Vagina (tissue), 2 donors: ENCODE data around the gene FETUB.

Experiments used
- CTCF ChIP-seq, 3 experiments: fragments of 450-650 bp in 2 of 3; fragments of 200-600 bp in 1 of 3; sonication (generic) in 1 of 3; IDR thresholded peaks; one replicate each; pipeline ENCODE4 v1.5.1; 2017 to 2019; ENCODE audit warnings: antibody characterized with exemption in 3 of 3, mild to moderate bottlenecking in 2 of 3, moderate library complexity in 2 of 3
- POLR2AphosphoS5 ChIP-seq, 2 donors: sonication (generic); formaldehyde crosslinking; IDR thresholded peaks; one replicate each; pipeline ENCODE4 v1.9.0; 2017; ENCODE audit warnings: antibody characterized with exemption in 2 of 2, mild to moderate bottlenecking in 2 of 2, low read depth in 1 of 2; ENCODE audit not compliant: insufficient read depth in 1 of 2

GRCh38 chr3:186626254-186626847 is 13.8 kb upstream of the FETUB start:
- TF ChIP-seq CTCF (IDR thresholded peaks at IDR 0.05) (no peak), POLR2AphosphoS5 (IDR thresholded peaks at IDR 0.05; ENCODE audit: insufficient read depth in 1 of 2, low read depth in 1 of 2) (no peak)
